Activated CD4-positive, alpha-beta T cell treated with anti-CD3 and anti-CD28 coated beads, Interleukin-10, Interleukin-2, amounts not matched to agents 100 ng/mL and 50 ng/mL, durations not matched to agents 16 hours and 8 hours (primary cell): ENCODE results near the gene NXN.
"Not testable (repeated sequence)": the region's sequence is repeated elsewhere in the genome, so short reads cannot be mapped to it uniquely, and the experiment has no call there.

Experiments used
- DNase-seq: peaks from one replicate; pipeline ENCODE4 v3.0.0-alpha.2; 2020

The NXN gene

DNA sequence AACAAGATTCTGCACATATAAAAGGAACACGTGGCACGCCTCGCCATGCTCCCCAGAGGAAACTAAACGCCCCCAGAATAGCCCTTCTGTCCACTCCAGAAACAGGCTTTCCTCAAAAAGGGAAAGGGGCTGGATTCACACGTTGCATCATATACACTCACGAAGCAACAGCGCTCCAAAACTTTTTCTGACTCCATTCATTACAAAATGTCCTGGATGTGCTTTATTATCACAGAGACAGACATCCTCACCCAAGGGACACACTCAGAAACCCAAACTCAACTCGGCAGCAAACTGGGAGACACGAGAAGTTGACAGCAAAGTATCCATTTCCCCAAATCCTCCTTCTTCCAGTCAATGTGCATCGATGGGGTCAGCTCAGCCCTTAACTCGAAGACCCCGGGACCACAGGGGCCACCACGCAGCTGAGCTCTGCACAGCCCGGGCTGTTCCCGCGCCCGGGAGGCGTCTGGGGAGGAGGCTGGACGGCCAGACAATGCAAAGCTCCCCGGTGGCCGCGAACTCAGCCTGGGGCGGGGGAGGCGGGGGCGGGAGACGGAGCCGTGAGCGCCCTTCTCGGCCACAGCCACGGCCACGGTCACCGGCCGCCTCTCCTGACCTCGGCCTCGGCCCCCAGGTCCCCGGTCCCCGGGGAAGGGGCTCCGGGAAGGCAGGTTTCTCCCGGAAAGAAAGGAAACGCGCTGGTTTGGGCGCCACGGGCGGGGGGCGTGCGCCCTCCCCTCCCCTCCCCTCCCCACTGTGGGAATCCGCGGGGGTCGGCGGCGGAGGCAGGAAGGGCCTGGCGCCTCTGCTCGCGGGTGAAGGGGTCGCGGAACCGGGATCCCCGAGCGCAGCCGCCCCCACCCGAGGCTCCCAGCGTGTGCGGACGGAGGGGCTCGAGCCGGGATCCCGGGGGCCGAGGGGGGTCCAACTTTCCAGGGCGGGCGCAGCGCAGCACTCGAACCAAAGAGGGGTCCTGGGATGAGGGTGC lies 1.2 kb downstream of the NXN start:
- DNase-seq = no peak

DNA sequence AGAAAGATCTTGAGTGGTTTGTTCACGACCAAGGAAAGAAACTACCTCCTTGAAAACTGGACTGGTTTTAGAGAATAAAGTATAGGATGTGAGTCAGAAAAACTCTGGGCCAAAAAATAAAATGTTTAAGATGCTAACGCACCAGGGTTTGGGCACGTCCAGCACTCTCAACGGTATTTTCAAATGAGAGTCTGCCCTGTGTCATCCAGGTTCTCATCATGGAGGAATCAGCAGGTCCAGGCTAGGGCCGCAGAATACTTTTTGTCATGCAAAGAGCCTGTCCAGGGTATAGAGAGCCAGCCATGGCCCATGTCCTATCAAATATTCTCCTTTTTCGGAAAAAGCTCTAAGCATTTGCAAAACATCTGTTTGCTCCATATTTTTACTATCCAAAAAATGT lies 2.4 kb downstream of the NXN start:
- DNase-seq = no peak

DNA sequence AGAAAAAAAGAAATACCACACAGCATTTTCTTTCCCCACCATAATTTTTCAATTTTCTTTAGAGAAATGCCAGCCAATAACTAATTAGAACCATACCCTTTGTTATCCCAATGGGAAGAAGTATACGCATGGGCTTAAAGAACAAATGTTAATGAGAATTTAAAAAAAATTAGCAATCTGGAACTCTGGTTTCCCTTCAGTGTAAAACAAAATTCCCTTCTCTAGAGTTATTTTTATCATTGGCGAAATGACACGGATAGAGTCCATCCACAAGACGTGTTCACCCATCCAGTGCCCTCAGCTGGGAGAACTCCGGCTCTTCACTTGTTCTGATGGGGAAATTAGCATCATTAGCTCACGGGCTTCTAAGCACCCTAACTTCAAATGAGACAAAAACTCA lies 3.3 kb downstream of the NXN start:
- no peak for DNase-seq

DNA sequence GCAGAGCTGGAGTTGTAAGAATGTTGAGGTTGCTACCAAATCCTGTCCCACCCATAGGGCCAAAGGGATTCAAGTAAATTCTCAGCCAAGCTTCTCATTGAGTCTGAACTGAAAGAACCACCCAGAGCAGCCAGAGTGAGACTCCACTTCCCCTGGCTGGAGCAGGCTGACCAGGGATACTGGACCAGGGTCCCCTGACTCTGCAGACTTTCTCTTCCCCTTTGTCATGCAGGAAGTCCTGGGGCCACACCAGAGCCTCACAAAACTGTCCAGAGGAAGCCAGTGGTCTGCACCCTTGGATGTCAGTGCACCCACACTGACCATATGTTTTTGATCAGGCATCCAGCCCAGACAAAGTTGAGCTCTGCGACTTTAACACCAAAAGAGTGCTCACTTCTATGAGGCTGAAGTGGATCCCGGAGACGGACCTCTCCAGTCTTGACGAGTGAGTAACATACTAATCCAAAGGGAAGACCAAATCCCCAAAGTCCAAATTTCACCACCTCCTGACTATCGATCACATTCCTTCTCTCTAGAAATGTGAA lies 4.1 kb downstream of the NXN start:
- DNase-seq = no peak

DNA sequence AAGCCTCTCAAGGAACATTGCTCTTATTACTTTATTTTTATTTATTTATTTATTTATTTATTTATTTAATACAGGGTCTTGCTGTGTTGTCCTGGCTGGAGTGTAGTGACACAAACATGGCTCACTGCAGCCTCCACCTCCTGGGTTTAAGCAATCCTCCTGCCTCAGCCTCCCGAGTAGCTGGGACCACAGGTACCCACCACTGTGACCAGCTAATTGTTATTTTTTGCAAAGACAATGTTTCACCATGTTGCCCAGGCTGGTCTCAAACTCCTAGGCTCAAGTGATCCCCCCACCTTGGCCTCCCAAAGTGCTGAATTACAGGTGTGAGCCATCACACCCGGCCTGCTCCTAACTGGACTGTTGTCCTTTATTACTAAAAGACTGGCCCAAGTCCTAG lies 4.8 kb downstream of the NXN start:
- DNase-seq = not testable (repeated sequence)

DNA sequence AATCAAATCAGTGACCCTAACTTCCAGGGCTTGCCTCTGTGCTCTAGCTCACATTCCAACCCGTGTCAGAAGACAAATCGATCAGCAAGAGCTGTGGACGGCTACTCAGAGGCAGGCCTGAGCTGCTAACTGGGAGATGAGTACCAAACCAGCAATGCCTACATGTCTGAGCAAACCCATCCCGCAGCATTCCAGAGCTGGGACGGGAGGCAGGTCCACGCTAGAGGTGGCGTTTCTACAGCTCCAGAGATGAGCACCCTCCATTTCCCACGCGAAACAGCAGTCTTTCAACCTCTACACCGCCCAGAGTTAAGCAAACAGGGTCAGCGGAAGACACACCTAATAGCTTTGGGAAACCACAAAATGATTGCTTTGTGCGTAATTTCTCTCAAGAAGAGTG lies 6.5 kb downstream of the NXN start:
- DNase-seq = no peak

DNA sequence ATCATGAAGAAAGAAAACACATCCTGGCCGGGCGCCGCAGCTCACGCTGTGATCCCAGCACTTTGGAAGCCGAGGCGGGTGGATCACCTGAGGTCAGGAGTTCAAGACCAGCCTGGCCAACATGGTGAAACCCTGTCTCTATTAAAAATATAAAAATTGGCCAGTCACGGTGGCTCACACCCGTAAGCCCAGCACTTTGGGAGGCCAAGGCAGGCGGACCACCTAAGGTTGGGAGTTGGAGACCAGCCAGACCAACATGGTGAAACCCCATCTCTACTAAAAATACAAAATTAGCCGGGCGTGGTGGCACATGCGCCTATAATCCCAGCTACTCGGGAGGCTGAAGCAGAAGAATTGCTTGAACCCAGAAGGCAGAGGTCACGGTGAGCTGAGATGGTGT lies 7.7 kb downstream of the NXN start:
- DNase-seq = not testable (repeated sequence)

DNA sequence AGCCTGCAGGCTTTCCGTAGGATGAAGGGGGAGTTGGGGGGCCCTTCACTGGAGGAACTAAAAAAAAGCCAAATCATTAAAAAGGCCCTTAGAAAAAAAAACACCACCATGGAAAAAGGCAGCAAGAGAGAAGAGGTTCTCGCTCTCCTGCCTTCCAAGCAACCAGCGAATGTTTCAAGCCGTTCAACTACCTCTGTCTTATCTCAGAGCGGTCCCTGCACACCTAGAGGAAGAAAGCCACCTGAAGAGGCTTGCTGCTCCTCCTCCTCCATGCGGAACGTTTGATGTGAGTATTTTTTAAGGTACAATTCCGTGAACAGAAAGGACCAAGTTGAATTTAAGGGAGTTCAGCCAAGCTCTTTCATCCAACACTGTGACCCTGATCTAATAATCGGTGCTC lies 9.2 kb downstream of the NXN start:
- DNase-seq = no peak

DNA sequence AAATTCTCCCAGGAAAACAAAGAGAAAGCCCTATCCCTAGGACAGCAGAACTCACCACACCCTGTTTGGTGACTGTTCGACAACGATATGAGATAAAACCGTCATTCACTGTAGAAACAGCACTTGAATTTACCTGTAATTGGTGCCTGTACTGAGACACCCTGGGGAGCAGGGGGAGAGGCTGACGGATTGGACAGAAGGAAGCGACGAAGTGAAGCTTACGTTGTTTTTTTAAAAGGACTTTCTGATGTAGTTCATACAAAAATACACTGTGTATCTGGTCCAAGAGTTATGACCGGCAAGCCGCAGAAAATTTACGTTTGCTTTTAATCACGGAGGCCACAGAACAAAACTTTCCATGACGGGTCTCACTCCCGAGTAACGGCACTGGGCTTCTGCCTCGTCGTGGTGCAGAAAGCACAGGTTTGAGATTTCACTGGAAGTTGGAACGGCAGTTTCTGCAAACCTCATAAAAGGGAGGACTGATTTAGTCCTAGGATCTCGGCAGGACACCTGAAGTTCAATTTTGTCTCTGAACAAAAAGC lies 9.7 kb downstream of the NXN start:
- no peak for DNase-seq

DNA sequence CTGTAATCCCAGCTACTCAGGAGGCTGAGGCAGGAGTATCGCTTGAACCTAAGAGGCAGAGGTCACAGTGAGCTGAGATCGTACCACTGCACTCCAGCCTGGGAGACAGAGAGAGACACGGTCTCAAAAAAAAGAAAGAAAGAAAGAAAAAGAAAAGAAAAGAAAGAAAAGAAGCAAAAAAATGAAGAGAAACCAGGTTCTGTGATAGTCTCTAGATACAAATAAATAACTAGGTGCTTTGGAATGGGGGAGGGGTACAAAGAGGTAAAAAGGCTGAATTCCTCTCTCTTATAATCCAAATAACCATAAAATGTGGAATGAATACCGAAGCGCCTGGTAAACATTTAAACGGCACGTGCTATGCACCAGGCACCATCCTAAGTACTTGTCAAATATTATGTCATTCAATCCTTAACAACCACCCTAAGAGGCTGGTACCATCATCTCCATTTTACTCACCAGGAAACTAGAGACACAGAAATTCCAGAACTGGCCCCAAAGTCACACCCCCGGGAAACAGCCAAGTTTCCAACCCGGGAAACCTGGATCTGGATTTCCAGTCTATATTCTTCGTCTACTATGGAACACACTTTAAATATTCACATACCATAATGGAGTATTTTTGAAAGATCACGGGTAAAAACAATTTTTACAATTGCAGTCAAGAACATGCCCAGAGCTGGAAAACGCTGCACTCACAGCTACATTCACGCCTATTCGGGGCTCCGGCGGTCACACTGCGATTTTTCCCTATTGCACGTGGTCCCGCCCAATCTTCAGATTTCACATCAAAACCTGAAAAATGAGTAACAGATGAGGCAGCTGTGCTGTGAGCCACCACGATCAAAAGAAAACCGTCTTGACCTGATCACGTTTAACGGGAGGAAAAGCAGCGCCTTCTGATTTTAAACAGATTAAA lies 10.5 kb downstream of the NXN start:
- no peak for DNase-seq

DNA sequence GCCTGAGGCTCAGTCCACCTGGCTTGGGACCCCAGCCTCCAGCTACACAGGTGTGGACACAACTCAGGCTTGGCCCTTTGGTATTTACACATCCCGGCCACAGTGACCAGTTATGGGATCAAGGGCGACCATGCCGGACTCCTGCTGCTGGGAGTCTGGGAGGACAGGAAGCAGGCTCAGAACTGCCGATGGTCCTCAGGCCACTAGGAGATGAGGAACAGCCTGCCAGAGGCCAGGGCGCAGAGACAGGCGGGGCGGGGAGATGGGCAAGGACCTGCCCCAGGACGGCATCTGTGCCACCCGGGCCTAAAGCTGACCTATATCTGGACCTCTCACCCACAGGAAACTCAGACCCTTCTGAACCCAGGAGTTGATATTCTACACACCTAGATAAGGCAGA lies 12.5 kb downstream of the NXN start:
- no peak for DNase-seq

DNA sequence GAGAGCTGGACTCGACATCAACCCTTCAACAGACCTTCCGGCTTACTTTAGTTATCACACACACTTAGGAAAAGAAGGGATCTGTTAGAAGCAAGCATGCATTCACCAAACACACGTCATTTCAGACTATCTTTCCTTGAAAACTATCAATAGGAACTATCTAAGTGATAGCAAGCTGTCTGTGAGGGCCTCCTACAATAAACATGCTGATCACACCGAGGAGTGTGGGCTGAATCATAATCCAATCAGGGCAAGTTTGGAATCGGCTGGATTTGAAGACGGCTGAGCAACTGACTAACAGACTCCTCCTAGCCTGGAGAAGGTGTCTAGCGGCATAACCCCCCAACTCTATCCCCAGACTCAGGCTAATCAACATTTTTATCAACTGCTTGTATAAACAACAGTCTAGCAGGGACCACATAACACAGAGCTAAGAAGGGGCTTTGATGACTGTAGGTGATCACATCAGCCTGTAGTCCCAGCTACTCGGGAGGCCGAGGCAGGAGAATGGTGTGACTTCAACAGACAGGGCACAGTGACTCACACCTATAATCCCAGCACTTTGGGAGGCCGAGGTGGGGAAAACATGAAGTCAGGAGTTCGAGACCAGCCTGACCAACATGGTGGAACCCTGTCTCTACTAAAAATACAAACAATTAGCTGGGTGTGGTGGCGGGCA lies 14.1 kb downstream of the NXN start:
- DNase-seq = no peak

DNA sequence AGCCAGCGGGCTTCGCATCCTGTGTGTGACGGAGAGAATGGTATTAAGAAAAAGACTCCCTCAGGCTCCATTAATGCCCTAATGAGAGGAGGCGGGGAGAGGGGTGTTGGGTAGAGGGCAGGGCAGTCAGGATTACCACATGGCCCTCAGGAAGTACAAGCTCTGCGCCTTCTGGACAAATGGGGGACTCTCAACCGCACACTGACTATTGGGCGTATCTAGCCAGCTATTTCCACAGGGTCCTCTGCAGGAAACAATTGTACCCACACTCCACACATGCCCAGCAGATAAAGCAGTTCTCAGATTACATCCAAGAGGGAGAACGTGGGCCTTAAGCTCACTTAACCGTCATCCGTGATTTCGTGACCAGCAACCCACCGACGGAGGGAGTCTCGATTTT lies 14.7 kb downstream of the NXN start:
- no peak for DNase-seq

DNA sequence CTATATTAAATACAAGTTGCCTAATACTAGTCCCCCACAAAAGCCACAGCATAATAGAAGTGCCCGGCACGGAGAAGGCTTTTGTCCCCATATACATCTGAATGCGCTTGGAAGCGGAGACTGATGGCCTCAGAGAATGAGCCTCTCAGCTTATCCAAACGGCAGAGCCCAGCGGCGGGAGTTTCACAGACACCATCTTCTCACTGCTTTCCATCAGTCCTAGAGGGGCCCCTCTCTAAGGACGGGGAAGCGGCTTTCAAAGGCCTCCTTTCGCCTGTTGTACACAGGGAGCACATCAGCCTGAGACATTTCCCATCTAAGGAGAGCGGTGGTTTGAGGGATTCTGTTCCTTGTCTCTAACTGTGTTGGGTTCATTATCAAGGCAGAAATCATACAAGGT lies 16.9 kb downstream of the NXN start:
- DNase-seq = no peak

DNA sequence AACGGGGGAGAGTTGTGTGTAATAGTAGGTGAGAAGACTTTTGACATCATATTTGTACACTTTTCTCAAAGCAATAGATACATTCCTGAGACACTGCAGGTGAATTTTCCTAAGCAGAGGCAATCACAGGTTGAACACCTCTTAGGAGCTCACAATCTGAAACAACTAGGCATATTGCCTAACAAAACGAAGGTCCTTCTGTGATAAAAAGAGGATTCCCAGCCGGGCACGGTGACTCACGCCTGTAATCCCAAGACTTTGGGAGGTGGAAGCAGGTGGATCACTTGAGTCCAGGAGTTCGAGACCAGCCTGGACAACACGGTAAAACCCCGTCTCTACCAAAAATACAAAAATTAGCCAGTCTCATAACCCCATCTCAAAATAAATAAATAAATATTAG lies 17.4 kb downstream of the NXN start:
- no peak for DNase-seq

DNA sequence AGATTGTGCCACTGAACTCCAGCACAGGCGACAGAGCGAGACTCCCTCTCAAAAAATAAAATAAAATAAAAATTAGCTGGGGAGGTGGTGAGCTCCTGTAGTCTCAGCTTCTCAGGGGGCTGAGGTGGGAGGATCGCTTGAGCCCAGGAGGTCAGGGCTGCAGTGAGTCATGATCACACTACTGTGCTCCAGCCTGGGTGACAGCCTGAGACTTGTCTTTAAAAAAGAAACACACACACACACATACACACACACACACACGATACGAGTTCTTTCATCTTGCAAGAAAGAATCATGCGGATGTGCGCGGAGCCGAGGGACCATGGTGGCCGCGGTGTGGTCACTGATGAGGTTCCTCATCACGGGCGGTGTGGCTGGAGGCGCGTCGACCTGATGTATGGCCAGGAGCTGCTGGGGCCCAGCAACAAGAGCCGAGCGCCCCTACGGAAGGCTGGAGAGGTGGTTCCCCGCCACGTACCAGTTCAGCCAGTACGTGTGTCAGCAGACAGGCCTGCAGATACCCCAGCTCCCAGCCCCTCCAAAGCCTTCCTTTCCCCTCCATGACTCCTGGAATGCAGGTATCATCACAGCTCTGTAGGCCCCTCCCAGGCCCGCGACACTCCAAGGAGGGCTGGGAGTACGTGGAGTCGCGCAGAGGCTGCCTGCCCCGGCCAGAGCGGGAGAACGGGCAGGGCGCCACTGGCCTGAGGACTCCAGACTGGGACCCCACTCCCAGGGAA lies 20.7 kb downstream of the NXN start:
- no peak for DNase-seq

DNA sequence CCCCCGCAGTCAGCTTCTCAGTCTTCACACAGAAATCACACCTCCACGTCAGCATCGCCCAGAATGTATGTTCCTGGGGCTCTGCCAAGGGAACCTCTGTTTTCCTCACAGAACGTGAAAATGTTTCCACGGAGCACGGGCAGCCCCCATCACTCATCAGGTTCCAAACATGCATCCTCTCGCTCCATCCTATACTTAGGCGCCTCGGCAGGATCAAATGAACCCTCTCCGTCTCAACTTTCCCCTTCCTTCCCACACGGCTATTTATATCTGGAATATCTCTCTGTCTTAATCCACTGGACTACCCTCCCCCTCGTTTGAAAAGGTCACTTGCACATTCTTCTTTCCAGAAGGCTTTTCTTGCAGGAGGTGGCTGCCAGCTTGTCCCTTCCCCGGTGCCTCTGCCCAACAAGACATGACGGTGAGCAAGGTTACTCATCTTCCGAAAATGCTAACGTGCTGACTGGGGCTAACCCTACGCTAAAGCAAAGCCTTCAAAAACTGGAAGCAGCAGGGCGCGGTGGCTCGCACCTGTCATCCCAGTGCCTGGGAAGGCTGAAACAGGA lies 21.6 kb downstream of the NXN start:
- no peak for DNase-seq

DNA sequence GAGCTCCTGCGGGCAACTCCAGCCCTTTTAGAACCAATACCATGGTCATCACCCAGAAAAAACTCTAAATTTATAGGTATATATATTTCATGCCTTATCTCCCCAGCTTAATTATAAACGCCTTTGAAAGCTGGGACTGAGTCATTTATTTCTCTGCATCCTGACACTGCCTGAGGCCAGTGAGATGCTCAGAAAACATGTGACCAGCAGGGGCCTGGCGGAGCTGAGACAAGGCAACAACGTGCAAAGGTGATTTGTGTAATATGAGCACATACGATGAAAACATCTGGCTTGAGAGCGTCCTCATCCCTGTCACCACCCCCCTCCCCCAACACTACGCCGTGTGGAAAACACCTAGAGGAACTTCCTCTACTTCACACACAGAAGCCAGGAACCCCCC lies 22.7 kb downstream of the NXN start:
- no peak for DNase-seq

DNA sequence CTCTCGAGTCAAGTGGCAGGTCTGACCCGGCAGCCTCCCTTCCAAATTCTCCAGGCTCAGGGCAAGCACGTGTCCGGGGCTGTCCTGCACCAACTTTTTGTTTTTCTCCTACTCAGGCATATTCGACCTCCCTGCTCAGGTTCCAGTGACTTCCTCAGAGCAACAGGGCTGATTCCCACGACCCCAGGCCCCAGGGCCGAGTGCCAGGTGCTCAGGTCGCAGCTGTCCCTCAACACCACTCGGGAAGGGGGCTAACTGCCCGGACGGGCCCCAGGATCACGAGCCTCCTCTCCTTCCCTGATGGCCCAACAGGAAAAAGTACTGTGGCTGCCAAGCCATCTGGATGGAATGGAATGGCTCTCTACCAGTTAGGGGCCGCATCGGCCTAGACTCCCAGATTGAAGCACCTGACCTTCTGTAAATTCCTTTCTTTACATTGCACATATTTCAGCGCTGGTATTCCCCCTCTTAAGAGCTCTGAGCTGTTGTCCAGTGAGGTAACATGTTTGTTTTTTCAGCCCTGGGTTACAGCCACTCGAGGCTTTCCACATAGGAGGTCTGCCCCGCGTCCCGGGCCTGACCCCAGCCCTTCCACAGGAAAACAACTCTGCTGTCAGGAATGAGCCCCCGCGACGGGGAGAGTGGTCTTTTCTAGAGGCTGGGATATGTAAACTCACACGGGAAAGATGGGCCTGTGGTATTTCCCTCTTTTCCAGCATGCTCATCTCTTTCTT lies 25.0 kb downstream of the NXN start:
- DNase-seq = no peak

DNA sequence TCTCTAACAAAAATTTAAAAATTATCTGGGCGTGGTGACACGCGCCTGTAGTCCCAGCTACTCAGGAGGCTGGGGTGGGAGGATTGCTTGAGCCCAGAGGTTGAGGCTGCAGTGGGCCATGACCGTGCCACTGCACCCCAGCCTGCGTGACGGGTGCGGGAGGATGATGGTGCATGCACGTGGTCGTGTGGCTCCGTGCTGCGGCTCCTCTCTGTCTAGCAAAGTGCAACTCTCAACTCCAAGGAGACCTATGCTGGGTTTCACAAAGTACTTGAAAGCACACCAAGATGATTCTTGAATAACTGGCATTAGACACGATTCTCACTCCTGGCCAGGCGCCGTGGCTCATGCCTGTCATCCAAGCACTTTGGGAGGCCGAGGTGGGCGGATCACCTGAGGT lies 25.8 kb downstream of the NXN start:
- DNase-seq = no peak

DNA sequence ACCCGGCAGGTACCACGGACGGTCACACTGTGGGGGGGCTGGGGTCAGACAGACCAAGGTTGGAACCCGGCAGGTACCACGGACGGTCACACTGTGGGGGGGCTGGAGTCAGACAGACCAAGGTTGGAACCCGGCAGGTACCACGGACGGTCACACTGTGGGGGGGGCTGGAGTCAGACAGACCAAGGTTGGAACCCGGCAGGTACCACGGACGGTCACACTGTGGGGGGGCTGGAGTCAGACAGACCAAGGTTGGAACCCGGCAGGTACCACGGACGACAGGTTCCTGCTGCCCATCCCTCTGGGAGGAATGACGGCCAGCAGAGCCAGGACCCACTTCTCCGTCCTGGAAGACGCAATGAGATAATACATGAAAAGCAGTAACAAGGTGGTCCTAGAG lies 27.0 kb downstream of the NXN start:
- DNase-seq = not testable (repeated sequence)
